Esophagus muscularis mucosa (tissue), 3 donors: ENCODE data around the gene JUNB.

Experiments
- CTCF ChIP-seq, 3 experiments: fragments of 200-600 bp in 2 of 3; fragments of 450-650 bp in 1 of 3; sonication (generic) in 2 of 3; IDR thresholded peaks; one replicate each; pipeline ENCODE4 v1.5.1; 2017 to 2019; ENCODE audit warnings: antibody characterized with exemption in 3 of 3, mild to moderate bottlenecking in 2 of 3, moderate library complexity in 1 of 3
- POLR2A ChIP-seq: fragments of 450-650 bp; IDR thresholded peaks from one replicate; pipeline ENCODE4 v1.6.1; 2017; ENCODE audit warnings: antibody characterized with exemption, moderate library complexity, mild to moderate bottlenecking, low read depth
- POLR2AphosphoS5 ChIP-seq, 2 donors: sonication (generic); formaldehyde crosslinking; IDR thresholded peaks; one replicate each; pipeline ENCODE4 v1.6.1; 2017; ENCODE audit warnings: antibody characterized with exemption in 2 of 2

GRCh38 chr19:12787458-12787857 is 3.8 kb upstream of the JUNB start:
- no peak for TF ChIP-seq CTCF (IDR thresholded peaks at IDR 0.05)
- TF ChIP-seq POLR2AphosphoS5 (IDR thresholded peaks at IDR 0.05): no peak
- TF ChIP-seq POLR2A: no peak
